GM18519 (cell line): Measurements from ENCODE around the gene ARAP1.

Source experiments
- ATAC-seq: cut with Tn5 transposase; IDR thresholded peaks from one replicate; pipeline ENCODE4 v1.9.1; 2021; ENCODE audit warnings: mild to moderate bottlenecking, moderate library complexity; ENCODE audit not compliant: unreplicated experiment, low FRiP score

ARAP1 gene

GRCh38 chr11:72709478-72710238 lies 42.5 kb downstream of the ARAP1 start:
- ATAC-seq, result no peak

GRCh38 chr11:72707032-72707431 lies 45.2 kb downstream of the ARAP1 start:
- ATAC-seq, result no peak

- ATAC-seq, result no peak
These were observed 45.6 kb downstream of the ARAP1 start for GRCh38 chr11:72706579-72706978.

- ATAC-seq, result no peak
These were observed 46.5 kb downstream of the ARAP1 start for GRCh38 chr11:72705442-72706365.

GRCh38 chr11:72704783-72705265 lies 47.4 kb downstream of the ARAP1 start:
- ATAC-seq, result no peak

GRCh38 chr11:72704028-72704782 lies 48.0 kb downstream of the ARAP1 start:
- no peak for ATAC-seq

GRCh38 chr11:72703267-72704008 lies 48.8 kb downstream of the ARAP1 start:
- no peak for ATAC-seq

GRCh38 chr11:72702577-72703241 lies 49.5 kb downstream of the ARAP1 start:
- ATAC-seq, result no peak

GRCh38 chr11:72702096-72702495 lies 50.1 kb downstream of the ARAP1 start:
- ATAC-seq, result no peak

- no peak for ATAC-seq
These were observed 50.7 kb downstream of the ARAP1 start for GRCh38 chr11:72701466-72701865.

- no peak for ATAC-seq
These were observed 52.1 kb downstream of the ARAP1 start for GRCh38 chr11:72700146-72700545.

- no peak for ATAC-seq
These were observed 54.4 kb downstream of the ARAP1 start for GRCh38 chr11:72697814-72698213.

GRCh38 chr11:72696866-72697700 lies 55.1 kb downstream of the ARAP1 start:
- no peak for ATAC-seq

GRCh38 chr11:72695354-72695753 lies 56.9 kb downstream of the ARAP1 start:
- no peak for ATAC-seq

- no peak for ATAC-seq
These were observed 58.8 kb downstream of the ARAP1 start for GRCh38 chr11:72693271-72693968.

GRCh38 chr11:72692498-72693237 lies 59.5 kb downstream of the ARAP1 start:
- ATAC-seq, result no peak

- no peak for ATAC-seq
These were observed 62.0 kb downstream of the ARAP1 start for GRCh38 chr11:72690166-72690565.
